Left lung (tissue), 10 donors: ENCODE results near the gene ALX4. TPM values are rescaled to one million over a fixed set of nuclear protein-coding genes. Genes with fewer than 3 reads are reported as not detected.

Experiments used
- ATAC-seq: fragments of 200-7000 bp; cut with Tn5 transposase; one replicate; pipeline ENCODE4 v1.9.1; 2020; ENCODE audit warnings: moderate library complexity
- DNase-seq, 4 donors: peaks; one replicate each; pipeline ENCODE4 v3.0.0-alpha.2; 2013 to 2020
- H3K27ac ChIP-seq, 2 donors: fragments of 200-600 bp; sonication (generic) in 1 of 2; one replicate each; pipeline versions ENCODE4 v1.5.0 to v1.8.0; 2020 to 2021
- H3K27me3 ChIP-seq, 2 donors: fragments of 200-600 bp; sonication (generic) in 1 of 2; one replicate each; pipeline versions ENCODE4 v1.5.0 to v1.8.0; 2020 to 2021
- H3K36me3 ChIP-seq, 2 donors: fragments of 200-600 bp; sonication (generic) in 1 of 2; one replicate each; pipeline versions ENCODE4 v1.5.0 to v1.8.0; 2020 to 2021
- H3K4me1 ChIP-seq, 2 donors: fragments of 200-600 bp; one replicate each; pipeline ENCODE4 v1.8.0; 2021
- H3K4me3 ChIP-seq, 2 donors: fragments of 200-600 bp; sonication (generic) in 1 of 2; one replicate each; pipeline versions ENCODE4 v1.5.0 to v1.8.0; 2020 to 2021; ENCODE audit warnings: mild to moderate bottlenecking in 1 of 2
- H3K9me3 ChIP-seq, 2 donors: fragments of 200-600 bp; sonication (generic) in 1 of 2; one replicate each; pipeline versions ENCODE4 v1.5.0 to v1.8.0; 2020 to 2021
- CTCF ChIP-seq, 2 donors: fragments of 200-600 bp; sonication (generic) in 1 of 2; IDR thresholded peaks; one replicate each; pipeline versions ENCODE4 v1.5.0 to v1.8.0; 2021; ENCODE audit warnings: antibody characterized with exemption in 2 of 2
- intact Hi-C, 2 donors: fragments of 100-400 bp; cut with DNase I; formaldehyde crosslinking; loops; one replicate each; pipeline versions ENCODE4 v1.11.2 to v1.14.2; 2022
- polyA plus RNA-seq, 6 donors: library from polyadenylated mRNA; unstranded; fragments of 120-200 nt; gene quantifications; one replicate each; pipeline ENCODE4 v1.2.1, GENCODE V29; 2013; ENCODE audit not compliant: insufficient read length in 6 of 6
- total RNA-seq, 2 donors: library from RNA; stranded (reverse); fragmentation: NEBNext Ultra II Directional; extraction: Animal tissue kit (Norgen Biotek cat#: 25700); gene quantifications; one replicate each; pipeline ENCODE4 v1.2.1, GENCODE V29; 2021
- donor health status: DM: no; HTN: yes; CAD: no.
- donor health status: DM: no; HTN: no; CAD: no.

The ALX4 gene
- total and polyA plus RNA-seq, 8 donors: 0.07 to 0.13 (median 0.10) TPM; not detected in 2

GRCh38 chr11:44286911-44287310 lies 23.0 kb downstream of the ALX4 start:
- no peak for DNase-seq
- no peaks in the 10 kb centered on the region for H3K36me3 ChIP-seq
- no peak for ATAC-seq
- no peak for TF ChIP-seq CTCF (IDR thresholded peaks at IDR 0.05)
- H3K27ac ChIP-seq: no peak overlapping the region
- H3K27me3 ChIP-seq: no peaks in the 10 kb centered on the region
- intact Hi-C loops: loop anchor here in 1 of 2 donors (5.0 kb wide), 1 partner anchor 250 kb away; no protein-coding TSS in a partner anchor
- no peak overlapping the region for H3K4me3 ChIP-seq
- H3K4me1 ChIP-seq: no peaks in the 10 kb centered on the region
- no peaks in the 10 kb centered on the region for H3K9me3 ChIP-seq

DNA sequence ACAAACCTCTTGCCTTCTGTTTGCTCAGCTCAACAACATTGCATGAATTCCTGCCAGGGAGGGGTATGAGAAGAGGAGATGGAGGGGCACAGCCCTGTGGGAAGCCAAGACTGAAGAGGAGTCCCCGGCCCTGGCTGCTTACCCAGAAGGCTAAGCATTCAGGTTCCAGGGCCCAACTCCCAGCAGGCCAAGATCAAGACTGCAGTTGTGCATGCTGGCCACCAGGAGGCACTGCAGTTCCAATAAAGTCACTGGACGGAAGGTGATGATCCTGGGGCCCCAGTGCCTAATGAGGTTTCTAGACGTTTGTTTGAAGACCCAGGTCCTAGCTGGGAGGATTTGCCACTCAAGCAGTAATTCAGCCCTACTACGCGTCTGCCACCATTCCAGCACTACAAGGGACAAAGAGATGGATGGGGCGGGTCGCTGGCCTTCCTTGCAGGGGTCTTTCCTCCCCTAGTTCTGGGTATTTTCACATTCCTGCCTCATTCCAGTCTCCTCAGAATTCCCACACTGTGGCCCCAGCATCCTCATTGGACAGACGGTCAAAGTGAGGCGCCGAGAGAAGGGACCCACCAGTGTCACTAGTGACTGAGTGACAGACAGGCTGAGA lies 23.6 kb downstream of the ALX4 start:
- TF ChIP-seq CTCF (IDR thresholded peaks at IDR 0.05): peak; percentile 95 to 96
- H3K4me1 ChIP-seq: no peaks in the 10 kb centered on the region
- H3K9me3 ChIP-seq: no peaks in the 10 kb centered on the region
- no peak overlapping the region for H3K4me3 ChIP-seq
- H3K36me3 ChIP-seq: no peaks in the 10 kb centered on the region
- no peak overlapping the region for H3K27ac ChIP-seq
- intact Hi-C loops: loop anchor here in 1 of 2 donors (5.0 kb wide), 1 partner anchor 251 kb away; no protein-coding TSS in a partner anchor
- H3K27me3 ChIP-seq: no peaks in the 10 kb centered on the region
- DNase-seq (peak in 2 of 4 donors; percentile 54 to 59), ATAC-seq (peak; percentile 92)

- H3K27me3 ChIP-seq: no peaks in the 10 kb centered on the region
- DNase-seq (no peak), ATAC-seq (no peak)
- H3K4me3 ChIP-seq: no peak overlapping the region
- H3K36me3 ChIP-seq: no peaks in the 10 kb centered on the region
- no peaks in the 10 kb centered on the region for H3K4me1 ChIP-seq
- no peak overlapping the region for H3K27ac ChIP-seq
- intact Hi-C loops: loop anchor here in 1 of 2 donors (5.0 kb wide), 1 partner anchor 252 kb away; no protein-coding TSS in a partner anchor
- no peaks in the 10 kb centered on the region for H3K9me3 ChIP-seq
- no peak for TF ChIP-seq CTCF (IDR thresholded peaks at IDR 0.05)
These were observed 24.2 kb downstream of the ALX4 start for GRCh38 chr11:44285756-44286155.

DNA sequence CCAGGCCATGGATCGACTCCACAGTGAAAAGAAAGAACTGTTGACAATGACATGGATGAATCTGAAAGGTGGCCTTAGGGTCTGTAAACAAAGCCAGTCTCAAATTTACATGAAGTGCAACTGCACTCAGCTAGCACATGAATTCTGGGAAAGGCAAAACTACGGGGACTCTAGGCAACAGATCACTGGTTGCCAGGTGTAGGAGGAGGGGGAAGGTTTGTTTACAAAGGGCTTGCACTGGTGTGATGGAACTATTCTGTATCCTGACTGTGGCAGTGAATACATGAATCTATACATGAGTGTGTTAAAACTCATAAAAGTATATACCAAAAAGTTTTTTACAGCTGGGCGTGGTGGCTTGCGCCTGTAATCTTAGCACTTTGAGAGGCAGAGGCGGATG lies 27.3 kb downstream of the ALX4 start:
- ATAC-seq (no peak), DNase-seq (no peak)
- H3K4me3 ChIP-seq: no peak overlapping the region
- intact Hi-C loops: no loop called here
- no peak overlapping the region for H3K27ac ChIP-seq
- H3K4me1 ChIP-seq: no peaks in the 10 kb centered on the region
- no peaks in the 10 kb centered on the region for H3K9me3 ChIP-seq
- H3K36me3 ChIP-seq: no peaks in the 10 kb centered on the region
- H3K27me3 ChIP-seq: no peaks in the 10 kb centered on the region
- no peak for TF ChIP-seq CTCF (IDR thresholded peaks at IDR 0.05)

DNA sequence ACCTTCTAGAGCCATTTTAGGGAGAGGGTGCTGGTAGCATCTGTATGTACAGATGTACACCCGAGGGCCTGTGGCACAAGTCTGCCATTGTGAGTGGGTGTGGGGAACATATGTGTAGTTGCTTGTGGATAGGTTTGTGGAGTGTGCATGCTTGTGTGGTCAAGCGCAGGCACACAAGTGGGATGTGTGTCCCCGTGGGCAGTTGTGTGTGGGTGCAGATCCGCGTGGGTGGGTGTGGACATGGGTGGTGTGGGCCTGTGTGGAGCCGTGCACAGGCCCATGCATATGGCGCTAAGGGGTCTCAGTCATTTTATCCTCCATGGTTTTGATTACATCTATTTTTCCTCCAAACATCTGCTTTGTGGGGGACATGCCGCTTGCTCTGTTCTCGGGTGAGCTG lies 28.8 kb downstream of the ALX4 start:
- Histone ChIP-seq H3K4me1 (no peaks in the 10 kb centered on the region), H3K4me3 (no peak overlapping the region), H3K36me3 (no peaks in the 10 kb centered on the region), H3K9me3 (no peaks in the 10 kb centered on the region), H3K27ac (no peak overlapping the region), H3K27me3 (no peaks in the 10 kb centered on the region)
- TF ChIP-seq CTCF (IDR thresholded peaks at IDR 0.05): no peak
- intact Hi-C loops: no loop called here
- DNase-seq (no peak), ATAC-seq (no peak)
